Effector memory CD8-positive, alpha-beta T cell (primary cell): Measurements from ENCODE around the gene PIP5K1B.

ENCODE experiments used
- ATAC-seq: fragments of 150-1000 bp; cut with Tn5 transposase; replicated peaks from 2 replicates; pipeline ENCODE4 v1.10.0; 2021; ENCODE audit warnings: mild to moderate bottlenecking, moderate library complexity
- DNase-seq, 3 experiments: peaks; one replicate each; pipeline ENCODE4 v3.0.0; 2021
- H3K27ac Mint-ChIP-seq, 2 donors: one replicate each; pipeline ENCODE4 v1.8.0; 2022; ENCODE audit warnings: mild to moderate bottlenecking in 2 of 2, mixed read lengths in 2 of 2, moderate library complexity in 2 of 2
- H3K27me3 Mint-ChIP-seq, 2 donors: one replicate each; pipeline ENCODE4 v1.8.0; 2022; ENCODE audit warnings: mixed read lengths in 2 of 2
- H3K36me3 Mint-ChIP-seq: one replicate; pipeline ENCODE4 v1.8.0; 2022; ENCODE audit warnings: mild to moderate bottlenecking, moderate library complexity, mixed read lengths; ENCODE audit not compliant: insufficient read depth
- H3K4me1 Mint-ChIP-seq, 2 donors: one replicate each; pipeline ENCODE4 v1.8.0; 2022; ENCODE audit warnings: low read depth in 2 of 2, mixed read lengths in 2 of 2
- H3K4me3 Mint-ChIP-seq, 2 donors: one replicate each; pipeline ENCODE4 v1.8.0; 2022; ENCODE audit warnings: mild to moderate bottlenecking in 2 of 2, mixed read lengths in 2 of 2, moderate library complexity in 2 of 2
- H3K9me3 Mint-ChIP-seq, 2 donors: one replicate each; pipeline ENCODE4 v1.8.0; 2022; ENCODE audit warnings: mixed read lengths in 2 of 2

PIP5K1B gene

GRCh38 chr9:68832861-68833518 is 128.0 kb downstream of the PIP5K1B start:
- no peaks in the 10 kb centered on the region for H3K4me1 Mint-ChIP-seq
- no peaks in the 10 kb centered on the region for H3K36me3 Mint-ChIP-seq
- no peaks in the 10 kb centered on the region for H3K9me3 Mint-ChIP-seq
- no peak overlapping the region for H3K27ac Mint-ChIP-seq
- DNase-seq: no peak
- no peak for ATAC-seq
- no peak overlapping the region for H3K4me3 Mint-ChIP-seq
- H3K27me3 Mint-ChIP-seq: peaks cover 16 to 45% of the 10 kb centered on the region in 2 donors

GRCh38 chr9:68834931-68835520 is 130.0 kb downstream of the PIP5K1B start:
- no peak for ATAC-seq
- Mint-ChIP-seq H3K27ac (no peak overlapping the region), H3K36me3 (no peaks in the 10 kb centered on the region), H3K4me1 (no peaks in the 10 kb centered on the region), H3K9me3 (no peaks in the 10 kb centered on the region), H3K4me3 (no peak overlapping the region), H3K27me3 (peaks cover 16 to 32% of the 10 kb centered on the region in 2 donors)
- no peak for DNase-seq

GRCh38 chr9:68836788-68837187 is 131.7 kb downstream of the PIP5K1B start:
- DNase-seq: no peak
- no peak overlapping the region for H3K27ac Mint-ChIP-seq
- H3K4me3 Mint-ChIP-seq: no peak overlapping the region
- no peaks in the 10 kb centered on the region for H3K9me3 Mint-ChIP-seq
- H3K27me3 Mint-ChIP-seq: peaks cover 16 to 23% of the 10 kb centered on the region in 2 donors
- ATAC-seq: no peak
- H3K4me1 Mint-ChIP-seq: no peaks in the 10 kb centered on the region
- H3K36me3 Mint-ChIP-seq: no peaks in the 10 kb centered on the region

- Mint-ChIP-seq H3K27ac (no peak overlapping the region), H3K9me3 (no peaks in the 10 kb centered on the region), H3K4me3 (no peak overlapping the region), H3K36me3 (no peaks in the 10 kb centered on the region), H3K27me3 (peaks cover 8 to 14% of the 10 kb centered on the region in 2 donors), H3K4me1 (no peaks in the 10 kb centered on the region)
- no peak for DNase-seq
- ATAC-seq: no peak
Observed at GRCh38 chr9:68838245-68838644, 133.2 kb downstream of the PIP5K1B start.

GRCh38 chr9:68841276-68842052 is 136.4 kb downstream of the PIP5K1B start:
- Mint-ChIP-seq H3K4me1 (no peaks in the 10 kb centered on the region), H3K4me3 (no peak overlapping the region), H3K9me3 (no peaks in the 10 kb centered on the region), H3K36me3 (peaks cover 4% of the 10 kb centered on the region), H3K27ac (no peak overlapping the region), H3K27me3 (peaks cover 0 to 22% of the 10 kb centered on the region in 2 donors)
- ATAC-seq (no peak), DNase-seq (no peak)

- Mint-ChIP-seq H3K9me3 (no peaks in the 10 kb centered on the region), H3K36me3 (peaks cover 4% of the 10 kb centered on the region), H3K4me1 (no peaks in the 10 kb centered on the region), H3K27ac (no peak overlapping the region), H3K27me3 (peaks cover 0 to 25% of the 10 kb centered on the region in 2 donors), H3K4me3 (no peak overlapping the region)
- ATAC-seq: no peak
- no peak for DNase-seq
Observed at GRCh38 chr9:68842568-68842967, 137.5 kb downstream of the PIP5K1B start.

- ATAC-seq: no peak
- H3K36me3 Mint-ChIP-seq: peaks cover 4% of the 10 kb centered on the region
- H3K9me3 Mint-ChIP-seq: no peaks in the 10 kb centered on the region
- no peak for DNase-seq
- no peak overlapping the region for H3K4me3 Mint-ChIP-seq
- H3K4me1 Mint-ChIP-seq: no peaks in the 10 kb centered on the region
- peaks cover 0 to 25% of the 10 kb centered on the region in 2 donors for H3K27me3 Mint-ChIP-seq
- no peak overlapping the region for H3K27ac Mint-ChIP-seq
Observed at GRCh38 chr9:68843239-68843638, 138.2 kb downstream of the PIP5K1B start.

- Mint-ChIP-seq H3K27me3 (peaks cover 0 to 25% of the 10 kb centered on the region in 2 donors), H3K9me3 (no peaks in the 10 kb centered on the region), H3K27ac (no peak overlapping the region), H3K4me1 (no peaks in the 10 kb centered on the region), H3K36me3 (peaks cover 4% of the 10 kb centered on the region), H3K4me3 (no peak overlapping the region)
- no peak for ATAC-seq
- DNase-seq: no peak
Observed at GRCh38 chr9:68844157-68844556, 139.1 kb downstream of the PIP5K1B start.

- Mint-ChIP-seq H3K9me3 (no peaks in the 10 kb centered on the region), H3K27me3 (peaks cover 0 to 26% of the 10 kb centered on the region in 2 donors), H3K27ac (no peak overlapping the region), H3K4me1 (no peaks in the 10 kb centered on the region), H3K36me3 (peaks cover 4% of the 10 kb centered on the region), H3K4me3 (no peak overlapping the region)
- ATAC-seq: no peak
- peak in 1 of 3 experiments; percentile 6 for DNase-seq
Observed at GRCh38 chr9:68844631-68845612, 139.9 kb downstream of the PIP5K1B start.

- Mint-ChIP-seq H3K36me3 (peaks cover 4% of the 10 kb centered on the region), H3K4me1 (no peaks in the 10 kb centered on the region), H3K4me3 (no peak overlapping the region), H3K27ac (no peak overlapping the region), H3K9me3 (no peaks in the 10 kb centered on the region), H3K27me3 (peaks cover 14 to 48% of the 10 kb centered on the region in 2 donors)
- ATAC-seq (no peak), DNase-seq (no peak)
Observed at GRCh38 chr9:68847765-68848164, 142.7 kb downstream of the PIP5K1B start.

- no peak for DNase-seq
- no peaks in the 10 kb centered on the region for H3K36me3 Mint-ChIP-seq
- H3K9me3 Mint-ChIP-seq: no peaks in the 10 kb centered on the region
- no peaks in the 10 kb centered on the region for H3K4me1 Mint-ChIP-seq
- peaks cover 38 to 43% of the 10 kb centered on the region in 2 donors for H3K27me3 Mint-ChIP-seq
- ATAC-seq: no peak
- no peak overlapping the region for H3K27ac Mint-ChIP-seq
- H3K4me3 Mint-ChIP-seq: no peak overlapping the region
Observed at GRCh38 chr9:68851657-68852056, 146.6 kb downstream of the PIP5K1B start.

GRCh38 chr9:68852941-68853340 is 147.9 kb downstream of the PIP5K1B start:
- no peaks in the 10 kb centered on the region for H3K36me3 Mint-ChIP-seq
- no peaks in the 10 kb centered on the region for H3K4me1 Mint-ChIP-seq
- no peak for ATAC-seq

GRCh38 chr9:68859347-68859746 is 154.3 kb downstream of the PIP5K1B start:
- no peak overlapping the region for H3K27ac Mint-ChIP-seq
- no peak overlapping the region for H3K4me3 Mint-ChIP-seq
- no peak for ATAC-seq
- no peaks in the 10 kb centered on the region for H3K9me3 Mint-ChIP-seq
- no peaks in the 10 kb centered on the region for H3K4me1 Mint-ChIP-seq
- no peak for DNase-seq
- peaks cover 30 to 40% of the 10 kb centered on the region in 2 donors for H3K27me3 Mint-ChIP-seq
- no peaks in the 10 kb centered on the region for H3K36me3 Mint-ChIP-seq

More at GRCh38 chr9:68852941-68853340, 147.9 kb downstream of the PIP5K1B start:
- DNase-seq: no peak
- no peak overlapping the region for H3K4me3 Mint-ChIP-seq
- no peaks in the 10 kb centered on the region for H3K9me3 Mint-ChIP-seq
- no peak overlapping the region for H3K27ac Mint-ChIP-seq
- H3K27me3 Mint-ChIP-seq: peaks cover 47 to 53% of the 10 kb centered on the region in 2 donors
